A673 (cell line): ENCODE data around the gene MAGEB2.

Experiments
- CTCF ChIP-seq: fragments of 300-800, 200-600 bp; sonication (generic); conservative IDR thresholded peaks from 2 replicates; pipeline ENCODE4 v1.5.1; 2017; ENCODE audit warnings: low read depth, mild to moderate bottlenecking, antibody characterized with exemption, low read length, moderate library complexity, mixed read lengths
- EZH2 ChIP-seq: fragments of 200-600 bp; sonication (generic); IDR thresholded peaks from 2 replicates; pipeline ENCODE4 v1.6.1; 2017; ENCODE audit warnings: borderline replicate concordance, low read depth, mild to moderate bottlenecking, mixed read lengths, antibody characterized with exemption, low read length; ENCODE audit not compliant: poor library complexity, severe bottlenecking

DNA sequence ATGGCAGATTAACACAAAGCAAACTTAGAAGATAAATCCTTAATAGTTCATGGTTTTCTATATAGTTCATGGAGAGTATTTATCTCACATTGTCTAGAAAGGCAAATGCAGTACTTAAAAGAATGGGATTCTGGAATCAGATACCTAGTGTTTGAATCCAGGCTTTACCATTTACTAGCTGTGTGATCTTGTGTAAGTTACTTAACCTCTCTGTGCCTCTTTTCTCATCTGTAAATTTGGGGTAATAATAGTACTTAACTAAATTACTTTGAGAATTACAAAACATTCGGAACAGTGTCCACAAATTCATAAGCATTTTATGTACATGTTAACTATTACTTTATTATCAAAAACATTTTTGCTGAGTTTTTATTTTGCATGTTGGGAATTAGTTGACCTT lies 47.4 kb downstream of the MAGEB2 start:
- TF ChIP-seq EZH2, result no peak
- no peak for TF ChIP-seq CTCF
